K562 (cell line): ENCODE results near the gene RARG. TPM values are rescaled to one million over a fixed set of nuclear protein-coding genes. Genes with fewer than 3 reads are reported as not detected.

Experiments
- ATAC-seq: fragments of 200-7000 bp; cut with Tn5 transposase; 3 replicates; pipeline ENCODE4 v1.9.1; 2020; ENCODE audit warnings: moderate library complexity
- BruUV-seq: library from RNA; stranded (reverse); fragments of 400-500 nt; replicated peaks from 2 replicates; lab custom pipeline; 2021; lab: Mats Ljungman, UMichigan
- CTCF ChIA-PET: fragments of 300-600 bp; formaldehyde crosslinking; extraction: SDS; loops from one replicate; lab custom pipeline; 2021; ENCODE audit warnings: low intra/inter-chr PET ratio; lab: Yijun Ruan, JAX
- POLR2A ChIA-PET: fragments of 300-600, 350-650 bp; sonication (Branson Sonifier 250); formaldehyde crosslinking; extraction: SDS; loops from one replicate; lab custom pipeline; 2021; ENCODE audit warnings: antibody characterized with exemption, inconsistent platforms; lab: Yijun Ruan, JAX
- DNase-seq, 4 experiments: peaks; one replicate each; pipeline versions ENCODE4 v3.0.0 to v3.0.0-alpha.2; 2011 to 2018; ENCODE audit warnings: low spot score in 3 of 4, mixed read lengths in 3 of 4; ENCODE audit errors: extremely low read depth in 1 of 4
- FAIRE-seq: peaks from 2 replicates; lab custom pipeline; 2011; peaks lifted over from hg19 to GRCh38; lab: Jason Lieb, UNC
- H2AFZ ChIP-seq: 2 replicates; pipeline ENCODE4 v1.6.0; 2011; ENCODE audit warnings: low read depth, low read length, control low read depth, inconsistent platforms
- H3K27ac ChIP-seq: fragments of 200-600 bp; 3 replicates; pipeline ENCODE4 v1.8.0; 2011; ENCODE audit warnings: low read depth, mild to moderate bottlenecking, control low read depth, inconsistent platforms, low read length, moderate library complexity, mixed read lengths; ENCODE audit errors: extremely low read depth
- H3K27me3 ChIP-seq, 2 experiments: fragments of 300-600 bp in 1 of 2; 2 replicates in 1 of 2; 3 replicates in 1 of 2; pipeline versions ENCODE4 v1.6.0 to v1.8.0; 2011; ENCODE audit warnings: inconsistent platforms in 2 of 2, low read length in 2 of 2, mild to moderate bottlenecking in 1 of 2, mixed read lengths in 1 of 2, moderate library complexity in 1 of 2; ENCODE audit not compliant: control insufficient read depth in 2 of 2, insufficient read depth in 2 of 2
- H3K36me3 ChIP-seq: fragments of 300-600 bp; 3 replicates; pipeline ENCODE4 v1.8.0; 2011; ENCODE audit warnings: mild to moderate bottlenecking, low read length, inconsistent platforms; ENCODE audit not compliant: control insufficient read depth, insufficient read depth
- H3K4me1 ChIP-seq, 2 experiments: fragments of 200-600 bp in 1 of 2; replicated peaks in 1 of 2; 2 replicates in 1 of 2; 3 replicates in 1 of 2; pipeline versions ENCODE4 v1.5.1 to v1.8.0; 2011; ENCODE audit warnings: inconsistent platforms in 2 of 2, low read length in 2 of 2, mild to moderate bottlenecking in 1 of 2, mixed read lengths in 1 of 2, moderate library complexity in 1 of 2; ENCODE audit not compliant: control insufficient read depth in 2 of 2, insufficient read depth in 2 of 2
- H3K4me2 ChIP-seq: 2 replicates; pipeline ENCODE4 v1.6.1; 2011; ENCODE audit warnings: low read length, control low read depth, inconsistent platforms, mixed read lengths; ENCODE audit not compliant: insufficient read depth
- H3K4me3 ChIP-seq: fragments of 200-600 bp; sonication (generic), shearing (Covaris generic); 2 replicates; pipeline ENCODE4 v1.5.1; 2016; ENCODE audit warnings: control low read depth, inconsistent platforms
- H3K79me2 ChIP-seq: fragments of 200-600 bp; 3 replicates; pipeline ENCODE4 v1.8.0; 2011; ENCODE audit warnings: low read length, inconsistent platforms; ENCODE audit not compliant: control insufficient read depth, insufficient read depth
- H3K9ac ChIP-seq, 2 experiments: 2 replicates each; pipeline versions ENCODE4 v1.6.0 to v1.6.1; 2011; ENCODE audit warnings: low read depth in 2 of 2, low read length in 2 of 2, control low read depth in 1 of 2, inconsistent platforms in 1 of 2, mild to moderate bottlenecking in 1 of 2, mixed read lengths in 1 of 2; ENCODE audit not compliant: insufficient read depth in 1 of 2
- H3K9me1 ChIP-seq: one replicate; pipeline ENCODE4 v1.6.0; 2011; ENCODE audit warnings: inconsistent platforms, mild to moderate bottlenecking, low read length, moderate library complexity; ENCODE audit not compliant: control insufficient read depth, insufficient read depth
- H3K9me3 ChIP-seq: replicated peaks from 2 replicates; pipeline ENCODE4 v1.5.1; 2011; ENCODE audit warnings: low read depth, low read length, inconsistent platforms; ENCODE audit not compliant: control insufficient read depth, insufficient read depth
- H4K20me1 ChIP-seq: replicated peaks from 2 replicates; pipeline ENCODE4 v1.6.1; 2011; ENCODE audit warnings: low read length, inconsistent platforms, mixed read lengths; ENCODE audit not compliant: control insufficient read depth, insufficient read depth
- POLR2A ChIP-seq: fragments of 450-650 bp; conservative IDR thresholded peaks from 2 replicates; pipeline ENCODE4 v1.6.1; 2016
- POLR2AphosphoS2 ChIP-seq: IDR thresholded peaks from 2 replicates; pipeline ENCODE4 v1.6.1; 2012; ENCODE audit warnings: low read length, improper control_type of control experiment
- STAT5A ChIP-seq: IDR thresholded peaks from 2 replicates; pipeline ENCODE4 v1.6.1; 2012; ENCODE audit warnings: low read length, inconsistent platforms, borderline replicate concordance
- TFAP4 ChIP-seq: sonication (generic); formaldehyde crosslinking; IDR thresholded peaks from 2 replicates; pipeline ENCODE4 v1.8.0; 2022; ENCODE audit warnings: missing genetic modification reagents, mild to moderate bottlenecking, moderate library complexity, borderline replicate concordance
- WGBS: fragments of 100-300 bp; shearing (Covaris generic); methylation state at CpG from one replicate; pipeline ENCODE4 v1.1.6; 2016; ENCODE audit warnings: low coverage, mixed read lengths; ENCODE audit not compliant: insufficient coverage; ENCODE audit errors: missing lambda C conversion rate; 5-methylcytosine and 5-hydroxymethylcytosine counted together
- in situ Hi-C: fragments of 300-500 bp; cut with MboI; formaldehyde crosslinking; loops from 4 replicates; pipeline ENCODE4 v1.15.0; 2018; ENCODE audit warnings: inconsistent platforms, mixed read lengths
- intact Hi-C: fragments of 100-400 bp; cut with micrococcal nuclease; formaldehyde crosslinking; loops from 2 replicates; pipeline ENCODE4 v1.14.2; 2022
- polyA plus RNA-seq, 8 experiments: library from polyadenylated mRNA; depleted of rRNA in 4 of 8; stranded (reverse) in 5 of 8; unstranded in 3 of 8; fragments of >200 nt; fragmentation: Nextera tagmentation in 2 of 8; fragmentation: Illumina TruSeq in 1 of 8; extraction: Ambion mirVana in 2 of 8; extraction: Trizol in 1 of 8; gene quantifications; 2 replicates each; pipeline versions ENCODE4 v1.2.1 to v1.2.3, GENCODE V29; 2011 to 2014; ENCODE audit warnings: inconsistent platforms in 1 of 8, missing spikeins in 1 of 8
- total RNA-seq, 7 experiments: library from RNA; depleted of rRNA in 6 of 7; stranded (reverse); fragments of >200 nt in 6 of 7; fragmentation: Illumina TruSeq in 2 of 7; extraction: Trizol in 2 of 7; gene quantifications; 2 replicates each; pipeline versions ENCODE4 v1.2.1 to v1.2.3, GENCODE V29; 2011 to 2021; ENCODE audit warnings: low replicate concordance in 1 of 7

RARG gene
- total and polyA plus RNA-seq, 9 of the 15 experiments (the other 6 are each of a cell fraction or from before 2014, with no cell fraction given): 0.18 to 7.6 (median 3.8) TPM

- in situ Hi-C loops (no loop called here), intact Hi-C loops (no loop called here)
- Histone ChIP-seq H3K9ac (no peak overlapping the region), H4K20me1 (peaks cover 4% of the 10 kb centered on the region; the same call in 1 of the 2 replicates), H2AFZ (no peak overlapping the region), H3K79me2 (no peaks in the 10 kb centered on the region), H3K4me2 (no peak overlapping the region), H3K4me3 (no peak overlapping the region), H3K9me1 (no peaks in the 10 kb centered on the region), H3K9me3 (no peaks in the 10 kb centered on the region), H3K27me3 (no peaks in the 10 kb centered on the region), H3K36me3 (peaks cover 25% of the 10 kb centered on the region; the same call in 2 of the 3 replicates), H3K27ac (no peak overlapping the region), H3K4me1 (peaks cover 3 to 10% of the 10 kb centered on the region in 2 experiments; a peak in 3 of 5 replicates)
- CTCF ChIA-PET: no interaction called here
- ATAC-seq (no peak), FAIRE-seq (no peak), DNase-seq (no peak)
- POLR2A ChIA-PET: interaction anchor here (0.6 to 1.2 kb wide), 4 partner anchors 9 to 113 kb away, joined by 3 to 4 read pairs (median 4); partner anchors contain the start of gene SPRYD3
- BruUV-seq: no TSS peak
- 0 out of 2 replicates have a peak, but pooled peaks have one; percentile 1 for TF ChIP-seq TFAP4
- TF ChIP-seq POLR2AphosphoS2: 0 out of 2 replicates have a peak, but pooled peaks have one; percentile 32
- TF ChIP-seq STAT5A: no peak
- TF ChIP-seq POLR2A: 0 out of 2 replicates have a peak, but pooled peaks have one; percentile 21
- 83% methylated on average over 14 of the region's 14 CpGs for WGBS
These were observed 40.0 kb downstream of the RARG start for GRCh38 chr12:53191885-53192530.
